ENCODE data around the gene DUS3L. TPM values are rescaled to one million over a fixed set of nuclear protein-coding genes. Genes with fewer than 3 reads are reported as not detected.
"Not testable (repeated sequence)": the region's sequence is repeated elsewhere in the genome, so short reads cannot be mapped to it uniquely, and the experiment has no call there.

Gene DUS3L
- total RNA-seq, 4 donors from 2014 or later = 27.4 to 132 (median 30.4) TPM

DNA sequence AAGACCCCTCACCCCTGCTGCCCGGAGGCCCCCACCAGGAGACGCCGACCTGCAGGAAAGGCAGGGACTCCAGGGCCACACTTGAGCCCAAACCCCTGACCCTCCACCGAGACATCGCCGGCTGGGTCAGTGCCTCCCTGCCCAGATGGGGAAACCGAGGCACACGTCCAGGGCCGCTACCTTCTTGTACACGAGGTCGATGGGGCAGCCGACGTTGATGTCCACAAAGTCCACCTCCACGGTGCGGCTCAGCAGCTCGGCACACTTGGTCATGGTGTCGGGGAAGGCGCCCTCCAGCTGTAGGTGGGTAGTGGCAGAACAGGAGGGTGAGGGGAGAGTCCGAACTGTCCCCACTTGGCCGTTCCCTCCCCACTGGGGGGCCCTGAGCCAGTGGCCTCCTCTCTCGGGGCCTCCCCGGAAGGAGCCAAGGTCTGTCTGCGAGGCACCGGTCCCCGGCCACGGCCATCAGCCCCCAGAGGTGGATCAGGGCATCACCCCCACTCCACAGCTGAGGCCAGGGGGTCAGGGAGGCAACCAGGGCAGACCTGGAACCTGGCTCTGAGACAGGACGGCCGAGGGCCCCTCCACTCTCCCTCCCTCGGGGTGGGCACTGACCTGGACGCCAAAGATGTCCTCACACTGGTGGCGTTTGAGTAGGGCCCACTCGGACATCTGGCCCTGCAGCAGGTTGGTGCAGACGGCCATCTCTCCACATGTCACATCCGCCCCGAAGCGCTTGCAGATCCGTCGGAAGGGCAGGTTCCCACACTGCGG lies 3.4 kb downstream of the DUS3L start:
- DNase-seq (ENCODE audit: low spot score) = no peak
- TF ChIP-seq, protein P1, sequence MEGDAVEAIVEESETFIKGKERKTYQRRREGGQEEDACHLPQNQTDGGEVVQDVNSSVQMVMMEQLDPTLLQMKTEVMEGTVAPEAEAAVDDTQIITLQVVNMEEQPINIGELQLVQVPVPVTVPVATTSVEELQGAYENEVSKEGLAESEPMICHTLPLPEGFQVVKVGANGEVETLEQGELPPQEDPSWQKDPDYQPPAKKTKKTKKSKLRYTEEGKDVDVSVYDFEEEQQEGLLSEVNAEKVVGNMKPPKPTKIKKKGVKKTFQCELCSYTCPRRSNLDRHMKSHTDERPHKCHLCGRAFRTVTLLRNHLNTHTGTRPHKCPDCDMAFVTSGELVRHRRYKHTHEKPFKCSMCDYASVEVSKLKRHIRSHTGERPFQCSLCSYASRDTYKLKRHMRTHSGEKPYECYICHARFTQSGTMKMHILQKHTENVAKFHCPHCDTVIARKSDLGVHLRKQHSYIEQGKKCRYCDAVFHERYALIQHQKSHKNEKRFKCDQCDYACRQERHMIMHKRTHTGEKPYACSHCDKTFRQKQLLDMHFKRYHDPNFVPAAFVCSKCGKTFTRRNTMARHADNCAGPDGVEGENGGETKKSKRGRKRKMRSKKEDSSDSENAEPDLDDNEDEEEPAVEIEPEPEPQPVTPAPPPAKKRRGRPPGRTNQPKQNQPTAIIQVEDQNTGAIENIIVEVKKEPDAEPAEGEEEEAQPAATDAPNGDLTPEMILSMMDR (IDR thresholded peaks at IDR 0.05) = no peak
- no peak for ATAC-seq (ENCODE audit: low FRiP score)

DNA sequence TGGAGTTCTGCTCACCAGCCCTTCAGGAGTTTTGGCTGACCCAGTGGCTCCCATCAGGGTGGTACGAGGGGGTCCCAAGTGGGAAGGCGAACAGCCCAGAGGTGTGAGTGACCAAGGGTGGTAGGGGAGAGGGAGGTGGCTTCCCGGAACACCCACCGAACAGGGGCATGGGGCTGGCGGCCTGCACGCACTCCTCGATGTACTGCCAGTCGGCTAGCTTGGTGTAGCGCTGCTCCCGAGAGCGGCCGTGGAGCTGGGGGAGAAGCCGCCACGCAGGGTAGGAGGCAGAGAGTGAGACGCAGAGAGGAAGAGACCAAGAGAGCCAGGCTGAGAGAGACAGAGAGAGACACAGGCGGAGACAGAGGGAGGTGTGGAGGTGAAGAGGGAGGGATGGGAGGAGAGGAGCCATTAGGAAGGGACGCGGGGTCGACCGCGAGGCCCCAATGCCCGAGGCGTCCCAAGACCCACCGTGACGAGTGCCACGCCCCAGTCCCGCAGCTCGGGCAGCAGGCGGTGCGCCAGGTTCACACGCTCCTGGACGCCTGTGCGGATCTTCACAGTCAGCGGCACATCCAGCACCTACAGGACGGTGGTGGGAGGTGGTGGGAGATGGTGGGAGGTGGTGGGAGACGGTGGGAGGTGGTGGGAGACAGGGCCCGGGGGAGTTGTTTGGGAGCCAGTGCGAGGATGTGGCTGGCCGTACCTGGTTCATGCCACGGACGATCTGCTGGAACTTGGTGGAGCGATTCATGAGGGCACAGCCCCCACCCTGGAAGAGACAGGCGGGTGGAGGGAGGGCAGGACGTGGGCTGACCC lies 4.2 kb downstream of the DUS3L start:
- ATAC-seq (ENCODE audit: low FRiP score) (no peak), DNase-seq (ENCODE audit: low spot score) (no peak)
- TF ChIP-seq, protein P1 (IDR thresholded peaks at IDR 0.05) = no peak

DNA sequence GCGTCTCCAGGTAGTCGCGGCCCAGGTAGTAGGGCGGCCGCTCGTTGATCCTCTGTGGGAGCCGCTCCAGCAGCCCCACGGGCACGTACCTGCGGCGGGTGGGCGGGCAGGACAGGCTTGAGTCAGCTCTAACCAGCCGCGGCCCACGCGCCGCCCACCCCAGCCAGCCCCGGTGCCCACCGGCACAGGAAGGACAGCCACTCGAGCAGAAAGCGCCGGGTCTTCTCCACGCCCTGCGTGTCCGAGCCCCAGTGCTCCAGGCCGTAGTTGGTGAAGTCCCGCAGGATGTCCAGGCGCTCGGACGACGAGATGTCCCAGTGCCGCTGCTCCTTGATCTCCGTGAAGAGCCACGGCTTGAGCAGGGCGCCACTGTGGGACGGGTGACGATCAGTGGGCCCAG lies 5.5 kb downstream of the DUS3L start:
- TF ChIP-seq, protein P1 (IDR thresholded peaks at IDR 0.05) = no peak
- ATAC-seq (ENCODE audit: low FRiP score) (no peak), DNase-seq (ENCODE audit: low spot score) (no peak)

DNA sequence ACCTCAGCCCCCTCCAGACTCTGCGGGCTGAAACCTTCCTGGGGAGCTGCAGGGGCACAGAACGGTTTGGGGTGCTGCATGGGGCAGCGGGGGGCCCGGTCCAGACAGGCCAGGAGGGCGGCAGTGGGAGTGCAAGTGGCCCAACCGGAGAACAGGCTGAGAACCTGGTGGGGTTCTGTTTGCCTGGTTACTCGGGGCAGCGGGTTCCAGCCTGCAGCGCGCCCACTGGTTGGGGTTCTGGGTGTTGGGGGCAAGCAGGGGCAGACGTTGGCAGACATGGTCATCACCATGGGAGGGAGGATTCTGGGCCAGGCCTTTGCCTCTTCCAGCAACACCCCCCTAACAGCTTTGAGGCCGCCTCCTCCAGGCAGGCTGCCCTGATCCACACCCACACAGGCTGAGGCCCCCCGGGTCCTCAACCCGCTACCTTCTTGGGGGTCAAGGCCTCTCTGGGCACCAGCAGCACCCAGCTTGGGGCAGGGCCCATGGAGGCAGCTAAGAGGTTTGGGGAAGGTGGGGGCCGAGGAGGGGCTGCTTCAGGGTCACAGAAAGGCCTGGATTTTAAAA lies 6.3 kb downstream of the DUS3L start, which contains the start of gene PRR22:
TSS of gene PRR22 (minus strand) at position 166 of the 567 bp plus-strand sequence. CDS start at position 80, 86 bp downstream.
- TF ChIP-seq, protein P1 (IDR thresholded peaks at IDR 0.05) = no peak
- DNase-seq (ENCODE audit: low spot score) = no peak
- no peak for ATAC-seq (ENCODE audit: low FRiP score)

DNA sequence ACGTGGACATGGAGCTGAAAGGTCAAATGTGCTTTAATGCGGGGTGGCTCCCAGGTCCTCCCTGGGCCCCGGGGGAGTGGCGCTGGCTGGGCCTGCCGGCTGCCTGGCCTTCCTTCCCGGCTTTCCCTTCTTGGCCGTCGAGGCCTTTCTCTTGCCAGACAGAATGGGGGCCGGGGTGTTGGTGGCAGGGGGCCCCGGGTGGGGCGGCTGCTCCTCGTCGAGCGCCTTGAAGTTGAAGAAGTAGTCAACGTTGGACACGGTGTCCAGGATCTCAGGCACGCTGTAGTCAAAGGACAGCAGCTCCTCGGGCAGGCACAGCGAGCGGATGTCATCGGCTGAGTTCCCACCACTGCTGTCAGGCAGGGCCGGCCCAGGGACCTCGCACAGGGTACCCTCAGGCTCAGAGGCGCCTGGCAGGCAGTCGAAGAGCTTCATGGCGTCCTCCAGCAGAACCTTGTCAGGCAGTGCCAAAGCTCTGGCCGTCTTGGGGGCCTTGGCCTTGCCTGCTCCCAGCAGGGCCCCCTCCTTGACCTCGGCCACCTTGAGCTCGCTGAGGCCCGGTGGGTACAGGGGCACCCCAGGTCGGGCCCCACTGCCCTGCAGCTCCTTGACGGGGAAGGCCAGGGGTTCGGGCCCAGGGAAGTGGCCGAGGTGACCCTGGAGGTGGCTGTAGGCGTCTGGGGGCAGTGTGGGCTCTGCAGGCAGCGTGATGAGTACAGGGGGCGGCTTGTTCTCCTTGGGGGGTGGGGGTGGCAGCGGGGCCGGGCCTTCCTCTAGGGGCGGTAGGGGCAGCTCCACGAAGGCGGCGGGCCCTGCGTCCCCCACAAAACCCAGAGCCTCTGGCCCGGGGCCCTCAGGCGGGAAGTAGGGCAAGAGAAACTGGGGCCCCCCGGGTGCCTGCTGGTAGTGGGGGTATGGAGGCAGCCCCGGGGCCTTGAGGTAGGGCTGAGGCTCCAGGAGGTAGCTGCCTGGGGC lies 7.7 kb downstream of the DUS3L start:
- DNase-seq (ENCODE audit: low spot score) = no peak
- TF ChIP-seq, protein P1 (IDR thresholded peaks at IDR 0.05) = no peak
- no peak for ATAC-seq (ENCODE audit: low FRiP score)

DNA sequence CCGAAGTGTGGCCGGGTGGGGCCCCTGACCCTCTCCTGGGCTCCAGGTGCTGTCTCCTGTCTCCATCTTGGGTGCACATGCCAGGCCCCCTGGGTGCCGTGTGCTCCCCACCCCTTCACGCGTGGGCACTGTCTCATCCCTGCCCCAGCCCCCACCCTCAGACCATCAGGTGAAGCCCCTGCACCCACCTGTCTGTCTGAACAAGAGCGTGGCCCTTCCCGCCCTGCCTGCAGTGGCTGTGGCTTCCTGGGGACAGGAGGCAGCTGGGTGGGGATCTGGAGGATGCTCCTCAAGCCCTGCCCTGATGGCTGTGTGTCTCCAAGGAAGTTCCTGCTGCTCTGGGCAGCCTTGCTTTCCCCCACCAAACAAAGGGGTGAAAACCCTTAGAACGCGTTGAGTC lies 8.6 kb downstream of the DUS3L start:
- TF ChIP-seq, protein P1 (IDR thresholded peaks at IDR 0.05) = no peak
- no peak for ATAC-seq (ENCODE audit: low FRiP score)
- DNase-seq (ENCODE audit: low spot score) = no peak

DNA sequence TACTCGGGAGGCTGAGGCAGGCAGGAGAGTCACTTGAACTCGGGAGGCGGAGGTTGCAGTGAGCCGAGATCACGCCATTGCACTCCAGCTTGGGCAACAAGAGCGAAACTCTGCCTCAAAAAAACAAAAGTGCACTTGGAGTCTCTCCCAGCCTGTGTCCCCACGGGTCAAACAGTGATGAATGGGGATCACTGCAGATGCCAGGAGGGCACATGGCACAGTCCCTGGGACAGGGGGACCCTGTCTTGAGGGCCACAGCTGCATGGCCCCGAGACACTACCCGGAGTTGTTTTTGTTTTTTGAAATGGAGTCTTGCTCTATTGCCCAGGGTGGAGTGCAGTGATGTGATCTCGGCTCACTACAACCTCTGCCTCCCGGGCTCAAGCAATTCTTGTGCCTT lies 10.0 kb downstream of the DUS3L start:
- DNase-seq (ENCODE audit: low spot score); ATAC-seq (ENCODE audit: low FRiP score): not testable (repeated sequence)

All from omental fat pad (tissue), 4 donors.